GM20431 (cell line): ENCODE measurements around the gene ASCL4.
"Not testable (repeated sequence)": the region's sequence is repeated elsewhere in the genome, so short reads cannot be mapped to it uniquely, and the experiment has no call there.

Experiments
- in situ Hi-C: fragments of 300-500 bp; cut with MseI, MboI; formaldehyde crosslinking; loops from one replicate; pipeline ENCODE4 v1.15.0; 2020; ENCODE audit warnings: low sequenced_read_pairs; ENCODE audit not compliant: unreplicated experiment

Gene ASCL4, protein sequence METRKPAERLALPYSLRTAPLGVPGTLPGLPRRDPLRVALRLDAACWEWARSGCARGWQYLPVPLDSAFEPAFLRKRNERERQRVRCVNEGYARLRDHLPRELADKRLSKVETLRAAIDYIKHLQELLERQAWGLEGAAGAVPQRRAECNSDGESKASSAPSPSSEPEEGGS

GRCh38 chr12:107774349-107775029, at the start of gene ASCL4:
TSS of gene ASCL4 (plus strand) at chr12:107774704. CDS start at chr12:107775219, 515 bp downstream.
- in situ Hi-C loops: no loop called here

DNA sequence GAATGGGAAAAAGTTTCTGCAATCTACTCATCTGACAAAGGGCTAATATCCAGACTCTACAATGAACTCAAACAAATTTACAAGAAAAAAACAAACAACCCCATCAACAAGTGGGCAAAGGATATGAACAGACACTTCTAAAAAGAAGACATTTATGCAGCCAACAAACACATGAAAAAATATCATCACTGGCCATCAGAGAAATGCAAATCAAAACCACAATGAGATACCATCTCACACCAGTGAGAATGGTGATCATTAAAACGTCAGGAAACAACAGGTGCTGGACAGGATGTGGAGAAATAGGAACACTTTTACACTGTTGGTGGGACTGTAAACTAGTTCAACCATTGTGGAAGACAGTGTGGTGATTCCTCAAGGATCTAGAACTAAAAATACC, 47.2 kb upstream of the ASCL4 start:
- in situ Hi-C loops: not testable (repeated sequence)

- in situ Hi-C loops: not testable (repeated sequence)
Observed at GRCh38 chr12:107727742-107728141, 46.8 kb upstream of the ASCL4 start.

DNA sequence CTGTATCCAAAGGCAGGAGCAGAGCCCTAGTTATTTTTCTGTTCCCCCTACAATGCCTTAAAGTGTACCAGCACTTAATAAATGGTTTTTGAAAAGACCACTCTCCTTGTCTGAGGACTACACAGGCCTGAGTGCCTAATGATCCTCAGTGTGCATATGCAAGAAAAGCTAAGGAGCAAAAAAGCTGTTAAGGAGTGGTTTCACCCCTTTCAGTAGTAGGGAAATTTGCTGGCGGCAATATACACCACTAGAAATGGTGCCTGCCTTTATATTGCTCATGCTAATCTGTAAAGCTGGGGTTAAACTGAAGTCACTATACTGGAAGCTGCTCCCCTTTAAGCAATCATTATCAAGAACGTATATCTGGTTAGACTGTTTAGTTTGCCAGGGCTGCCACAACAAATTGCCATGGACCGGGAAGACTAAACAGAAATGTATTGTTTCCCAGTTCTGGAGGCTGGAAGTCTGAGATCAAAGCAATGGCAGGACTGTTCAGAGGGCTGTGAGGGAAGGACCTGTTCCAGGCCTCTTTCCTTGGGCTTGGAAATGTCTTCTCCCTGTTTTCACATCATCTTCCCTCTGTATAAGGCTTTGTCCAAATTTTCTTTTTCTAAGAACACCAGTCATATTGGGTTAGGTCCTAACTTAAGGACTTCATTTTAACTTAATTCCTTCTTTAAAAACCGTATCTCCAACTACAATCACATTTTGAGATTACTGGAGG, 43.7 kb upstream of the ASCL4 start:
- in situ Hi-C loops: no loop called here

DNA sequence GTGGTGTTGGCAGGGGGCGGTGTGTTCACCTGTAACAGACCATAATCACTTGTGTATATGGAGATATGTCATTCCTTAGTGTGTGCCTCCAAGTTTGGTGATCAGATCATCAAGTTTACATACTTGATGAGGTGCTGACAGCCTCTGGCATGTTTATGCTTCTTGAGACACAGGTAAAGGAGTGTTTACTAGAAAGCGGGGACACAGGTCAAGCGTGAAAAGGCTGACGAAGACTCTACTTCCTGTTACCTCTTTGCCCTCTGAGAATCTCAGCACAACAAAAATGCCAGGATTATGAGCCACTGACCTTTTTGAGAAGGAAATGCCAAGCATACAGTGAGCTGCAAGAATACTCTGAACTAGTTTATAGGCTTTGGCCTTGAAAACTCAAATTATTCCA, 43.1 kb upstream of the ASCL4 start:
- in situ Hi-C loops: no loop called here

GRCh38 chr12:107732365-107732764, 42.1 kb upstream of the ASCL4 start:
- in situ Hi-C loops: no loop called here

DNA sequence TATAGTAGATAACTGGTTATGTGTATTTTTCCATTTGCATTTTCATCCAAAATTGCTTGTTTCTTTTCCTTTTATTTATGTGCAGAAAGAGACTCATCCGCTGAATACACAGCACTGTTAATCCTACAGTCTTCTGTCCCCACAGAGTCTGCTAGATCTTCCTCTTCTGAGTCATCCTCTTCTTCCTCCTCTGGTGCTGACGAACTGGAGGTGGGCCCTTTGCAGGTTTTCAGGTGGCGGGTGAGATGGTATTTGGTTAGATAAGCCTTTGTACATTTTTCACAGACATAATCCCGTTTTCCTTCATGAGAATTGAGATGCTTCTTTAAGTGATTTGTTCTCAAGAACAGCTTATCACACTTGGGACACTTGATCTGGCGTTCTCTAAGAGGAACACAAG, 40.4 kb upstream of the ASCL4 start:
- in situ Hi-C loops: no loop called here

DNA sequence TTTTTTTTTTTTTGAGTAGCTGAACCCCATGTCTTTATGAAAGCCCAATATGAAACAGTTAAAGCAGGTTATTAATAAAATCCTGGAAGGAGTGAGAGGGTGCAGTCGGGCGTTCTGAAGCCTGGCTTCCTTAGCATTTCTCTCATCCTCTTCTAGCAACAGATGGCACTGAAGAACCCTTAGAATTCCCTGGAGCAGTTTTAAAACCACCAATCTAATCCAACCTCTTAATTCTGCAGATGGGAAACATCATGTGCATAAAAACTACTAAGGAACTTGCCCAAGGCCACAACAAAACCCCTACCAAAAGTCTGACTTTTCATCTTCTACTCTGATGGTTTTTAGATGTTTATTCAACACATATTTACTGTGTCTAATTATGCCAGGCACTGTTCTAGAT, 38.7 kb upstream of the ASCL4 start:
- in situ Hi-C loops: no loop called here

- in situ Hi-C loops: no loop called here
Observed at GRCh38 chr12:107736914-107737313, 37.6 kb upstream of the ASCL4 start.

- in situ Hi-C loops: no loop called here
Observed at GRCh38 chr12:107748472-107748871, 26.0 kb upstream of the ASCL4 start.

DNA sequence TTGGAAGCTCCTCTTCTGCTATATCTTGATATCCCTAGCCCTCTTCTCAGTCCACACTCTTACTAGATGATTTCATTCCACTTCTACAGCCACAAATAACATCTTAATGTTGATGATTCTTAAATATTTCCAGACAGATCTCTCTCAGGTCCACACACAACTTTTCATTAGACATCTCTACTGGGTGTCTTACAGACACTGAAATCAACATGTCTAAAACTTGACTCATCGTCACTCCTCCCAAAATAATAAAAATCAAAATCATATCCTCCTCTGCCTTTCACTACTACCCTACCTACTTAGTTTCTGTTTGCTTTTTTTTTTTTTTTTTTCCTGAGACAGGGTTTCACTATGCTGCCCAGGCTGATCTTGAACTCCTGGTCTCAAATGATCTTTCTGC, 25.4 kb upstream of the ASCL4 start:
- in situ Hi-C loops: no loop called here

GRCh38 chr12:107759410-107759809, 15.1 kb upstream of the ASCL4 start:
- in situ Hi-C loops: no loop called here

GRCh38 chr12:107760207-107760808, 14.2 kb upstream of the ASCL4 start:
- in situ Hi-C loops: loop anchor here (10.0 kb wide), 1 partner anchor 124 kb away; no protein-coding TSS in a partner anchor

GRCh38 chr12:107760809-107761501, 13.5 kb upstream of the ASCL4 start, which contains the start of gene PRDM4:
TSS of gene PRDM4 (minus strand) at chr12:107761137. CDS start at chr12:107760515, 622 bp downstream.
- in situ Hi-C loops: loop anchor here (10.0 kb wide), 1 partner anchor 124 kb away; no protein-coding TSS in a partner anchor

DNA sequence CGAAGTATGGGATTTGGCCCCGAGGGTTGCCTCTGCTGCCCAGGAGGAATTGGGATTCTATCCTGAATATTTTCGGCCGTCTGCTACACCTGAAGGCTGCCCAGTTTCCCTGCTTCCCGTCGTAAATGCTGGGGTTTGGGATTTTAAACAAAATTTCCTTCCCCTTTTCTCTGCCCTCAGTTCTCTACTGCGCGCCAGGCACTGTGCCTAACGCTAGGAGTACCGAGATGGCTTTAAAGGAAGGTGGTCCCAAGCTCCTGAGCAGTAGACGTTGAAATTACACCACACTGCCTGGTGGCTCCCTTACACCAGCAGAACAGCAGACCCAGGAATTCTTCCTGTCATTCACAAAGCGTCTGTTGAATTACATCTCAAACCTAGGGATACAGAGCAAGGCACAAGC, 13.0 kb upstream of the ASCL4 start:
- in situ Hi-C loops: loop anchor here (10.0 kb wide), 1 partner anchor 123 kb away; no protein-coding TSS in a partner anchor

DNA sequence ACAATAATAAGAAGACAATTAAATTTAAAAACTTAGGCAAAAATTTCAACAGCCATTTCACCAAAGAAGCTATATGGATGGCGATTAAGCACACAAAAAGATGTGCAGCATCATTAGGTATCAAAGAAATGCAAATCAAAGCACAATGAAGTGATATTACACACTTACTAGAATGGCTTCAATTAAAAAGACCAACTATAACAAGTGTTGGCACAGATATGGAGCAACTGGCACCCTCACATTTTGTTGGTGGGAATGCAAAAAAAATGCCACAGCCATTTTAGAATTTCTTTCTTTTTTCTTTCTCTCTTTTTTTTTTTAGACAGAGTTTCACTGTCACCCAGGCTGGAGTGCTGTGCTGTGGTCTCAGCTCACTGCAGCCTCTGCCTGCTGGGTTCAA, 11.6 kb upstream of the ASCL4 start:
- in situ Hi-C loops: loop anchor here (10.0 kb wide), 1 partner anchor 122 kb away; no protein-coding TSS in a partner anchor

GRCh38 chr12:107764626-107765025, 9.9 kb upstream of the ASCL4 start:
- in situ Hi-C loops: loop anchor here (10.0 kb wide), 1 partner anchor 120 kb away; no protein-coding TSS in a partner anchor

- in situ Hi-C loops: loop anchor here (10.0 kb wide), 1 partner anchor 119 kb away; no protein-coding TSS in a partner anchor
Observed at GRCh38 chr12:107765316-107765715, 9.2 kb upstream of the ASCL4 start.

DNA sequence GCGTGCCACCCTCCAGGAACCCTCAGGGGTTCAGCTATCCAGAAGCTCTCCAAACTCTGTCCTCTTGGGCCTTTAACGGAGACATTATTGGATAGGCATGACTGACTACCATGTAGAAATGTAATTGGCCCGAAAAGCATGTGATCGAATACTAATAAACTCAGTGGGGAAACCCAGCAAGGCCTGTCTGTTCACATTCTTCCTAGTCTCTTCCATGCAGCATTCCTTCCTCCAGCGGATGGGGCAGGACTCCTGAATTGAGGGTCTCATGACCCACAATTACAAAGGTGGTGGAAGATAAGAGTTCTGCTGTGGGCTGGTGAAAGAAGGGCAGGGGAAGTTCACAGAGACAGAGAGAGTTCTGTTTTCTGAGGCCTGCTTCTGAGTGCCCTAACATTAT, 7.0 kb upstream of the ASCL4 start:
- in situ Hi-C loops: loop anchor here (10.0 kb wide), 1 partner anchor 117 kb away; no protein-coding TSS in a partner anchor
